Activated T-cell treated with anti-CD3 and anti-CD28 coated beads, Interleukin-2, amount 50 U/mL, for 48 hours (primary cell): ENCODE data around the gene PHLDB3.
"Not testable (repeated sequence)": the region's sequence is repeated elsewhere in the genome, so short reads cannot be mapped to it uniquely, and the experiment has no call there.

Experiments
- DNase-seq, 2 experiments: peaks; one replicate each; pipeline ENCODE4 v3.0.0-alpha.2; 2020

The PHLDB3 gene

GRCh38 chr19:43466793-43467192 is 37.8 kb downstream of the PHLDB3 start:
- DNase-seq: no peak

DNA sequence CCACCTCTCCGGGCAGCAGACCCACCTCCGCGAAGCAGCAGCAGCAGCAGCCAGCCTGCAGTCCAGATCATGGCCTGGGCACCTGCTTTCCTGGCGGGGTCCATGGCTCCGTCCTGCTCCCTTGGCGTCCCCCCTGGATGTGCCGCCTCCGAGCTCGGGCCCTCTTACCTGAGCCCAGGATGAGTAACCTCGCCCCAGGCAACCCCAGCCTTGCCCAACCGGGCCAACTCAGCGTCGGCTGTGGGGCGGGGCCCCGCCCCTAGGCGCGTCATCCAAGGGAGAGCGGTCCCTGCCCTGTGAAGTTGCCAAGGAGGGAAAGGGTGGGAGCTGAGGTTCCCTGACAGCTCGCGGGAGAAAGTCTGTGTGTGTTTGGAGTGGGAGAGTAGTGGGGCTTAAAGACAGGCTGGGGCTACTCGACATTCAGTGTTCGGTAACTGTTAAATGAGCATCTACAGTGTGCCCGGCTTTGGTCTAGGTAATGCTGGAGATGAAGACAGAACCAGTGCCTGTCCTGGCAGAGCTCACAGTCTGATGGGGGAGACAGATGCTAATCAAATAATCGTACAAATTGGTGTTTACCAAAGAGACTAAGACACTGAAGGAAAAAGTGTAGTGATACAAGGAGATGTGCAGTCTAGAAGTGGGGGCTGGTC is 39.0 kb downstream of the PHLDB3 start, which contains the start of gene LYPD3:
Gene LYPD3 (minus strand): TSS at position 141 of the 653 bp plus-strand sequence. CDS start 37 bp downstream, at position 104.
- peak in 1 of 2 experiments; percentile 36 for DNase-seq

DNA sequence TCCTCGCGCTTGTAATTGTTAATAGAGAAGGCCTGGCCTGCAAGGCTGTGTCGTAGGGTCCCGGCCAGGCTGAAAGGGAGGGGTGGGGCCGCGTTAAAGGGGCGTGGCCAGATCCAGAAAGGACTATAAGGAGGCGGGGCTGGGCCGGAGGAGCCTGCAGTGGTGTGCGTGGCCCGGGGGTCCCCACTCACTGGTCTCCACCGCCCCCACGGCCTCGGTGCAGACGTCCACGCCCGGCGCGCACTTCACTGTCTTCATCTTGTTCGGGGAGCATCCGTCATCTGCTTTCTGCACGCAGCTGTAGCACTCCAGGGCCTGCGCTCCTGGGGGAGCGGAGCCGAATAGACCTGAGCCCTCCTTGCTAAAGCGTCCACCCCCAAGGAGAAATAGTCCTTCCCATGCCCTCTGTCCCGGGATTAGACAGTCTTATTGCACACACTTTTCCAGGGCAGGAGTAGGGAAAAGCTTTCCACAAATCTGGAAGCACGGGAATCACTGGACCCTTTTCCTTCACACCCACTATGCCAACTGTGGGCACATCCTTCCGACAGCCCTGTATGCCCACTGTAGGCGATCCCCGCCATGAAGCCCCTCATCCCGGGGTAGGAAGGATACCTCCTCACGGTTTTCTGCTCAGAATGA is 40.3 kb downstream of the PHLDB3 start:
- no peak for DNase-seq

GRCh38 chr19:43463381-43464133 is 41.0 kb downstream of the PHLDB3 start:
- peak; percentile 99 for DNase-seq

- DNase-seq: no peak
Measured at GRCh38 chr19:43462785-43463380, 41.7 kb downstream of the PHLDB3 start.

DNA sequence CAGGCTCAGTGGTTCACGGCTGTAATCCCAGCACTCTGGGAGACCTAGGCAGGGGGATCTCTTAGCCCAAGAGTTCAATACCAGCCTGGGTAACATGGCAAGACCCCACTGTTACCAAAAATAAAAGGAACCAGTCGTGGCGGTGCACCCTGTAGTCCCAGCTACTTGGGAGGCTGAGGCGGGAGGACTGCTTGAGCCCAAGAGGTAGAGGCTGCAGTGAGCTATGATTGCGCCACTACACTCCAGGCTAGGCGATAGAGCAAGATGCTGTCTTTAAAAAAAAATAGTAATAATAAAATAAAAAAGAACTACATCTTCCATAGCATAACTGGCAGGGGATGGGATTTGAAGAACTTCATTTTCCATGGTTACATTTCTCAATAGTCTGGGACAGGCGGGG is 42.2 kb downstream of the PHLDB3 start:
- no peak for DNase-seq

DNA sequence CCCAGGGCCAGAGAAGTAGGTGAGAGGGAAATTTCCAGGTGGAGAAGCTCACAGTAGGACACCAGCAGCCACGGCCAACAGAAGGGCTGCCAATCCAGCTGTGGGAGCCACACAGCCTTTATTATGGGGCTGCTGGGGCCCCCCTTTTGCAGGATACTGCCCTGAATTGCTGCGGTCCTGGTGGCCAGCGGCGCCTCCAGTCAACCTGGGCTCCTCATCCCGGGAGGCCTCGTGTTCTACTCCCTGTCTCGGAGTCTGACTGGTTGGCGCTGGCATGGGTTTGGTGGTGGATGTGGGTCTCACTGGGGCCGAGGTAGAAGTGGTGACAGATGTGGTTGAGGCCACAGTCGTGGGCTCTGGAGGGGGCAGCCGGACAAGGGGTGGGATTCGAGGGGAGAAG is 43.2 kb downstream of the PHLDB3 start:
- no peak for DNase-seq

DNA sequence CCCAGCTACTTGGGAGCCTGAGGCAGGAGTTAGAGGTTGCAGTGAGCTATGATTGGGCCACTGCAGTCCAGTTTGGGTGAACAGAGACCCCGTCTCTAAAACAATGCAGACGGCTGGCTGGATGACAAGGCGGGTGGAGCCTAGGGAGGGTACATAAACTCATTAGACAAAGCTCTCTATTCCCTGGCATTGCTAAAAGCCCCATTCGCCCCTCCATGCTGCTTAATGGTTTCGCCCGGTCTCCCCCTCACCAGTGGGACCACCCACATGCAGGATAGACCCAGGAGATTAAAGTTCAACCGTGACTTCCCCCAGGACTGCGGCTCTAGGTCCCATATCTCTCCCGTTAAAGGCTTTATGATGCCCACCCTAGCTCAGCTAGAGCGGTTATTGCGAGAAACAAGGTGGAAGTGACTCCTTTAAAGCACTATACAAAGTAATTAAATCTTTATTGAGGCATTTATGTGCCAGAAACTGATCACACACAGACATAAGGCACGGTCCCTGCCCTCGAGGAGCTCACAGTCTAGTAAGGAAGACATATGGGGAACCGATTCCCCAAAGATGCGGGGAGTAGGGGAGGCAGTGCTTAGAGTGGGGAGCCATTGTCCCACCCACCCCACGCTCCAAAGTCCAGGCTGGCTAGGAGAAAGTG is 44.1 kb downstream of the PHLDB3 start:
- DNase-seq: no peak

DNA sequence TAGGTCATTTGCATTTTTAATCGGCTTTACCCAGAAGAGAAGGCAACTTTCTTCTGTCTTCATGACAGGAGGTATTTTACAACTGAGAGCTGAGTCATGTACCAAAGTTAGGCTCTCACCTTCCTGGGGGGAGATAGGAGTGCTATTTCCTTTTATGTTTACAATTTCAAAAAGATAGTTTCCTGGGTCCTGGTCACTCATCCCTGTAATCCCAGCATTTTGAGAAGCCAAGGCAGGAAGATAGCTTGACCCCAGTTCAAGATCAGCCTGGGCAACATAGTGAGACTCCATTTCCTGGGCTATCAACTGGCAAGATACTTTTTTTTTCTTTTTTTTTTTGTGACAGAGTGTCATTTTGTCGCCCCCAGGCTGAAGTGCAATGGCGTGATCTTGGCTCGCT is 46.7 kb downstream of the PHLDB3 start:
- DNase-seq: no peak

GRCh38 chr19:43455321-43456113 is 49.0 kb downstream of the PHLDB3 start:
- DNase-seq: no peak

- no peak for DNase-seq
Measured at GRCh38 chr19:43454031-43454430, 50.5 kb downstream of the PHLDB3 start.

DNA sequence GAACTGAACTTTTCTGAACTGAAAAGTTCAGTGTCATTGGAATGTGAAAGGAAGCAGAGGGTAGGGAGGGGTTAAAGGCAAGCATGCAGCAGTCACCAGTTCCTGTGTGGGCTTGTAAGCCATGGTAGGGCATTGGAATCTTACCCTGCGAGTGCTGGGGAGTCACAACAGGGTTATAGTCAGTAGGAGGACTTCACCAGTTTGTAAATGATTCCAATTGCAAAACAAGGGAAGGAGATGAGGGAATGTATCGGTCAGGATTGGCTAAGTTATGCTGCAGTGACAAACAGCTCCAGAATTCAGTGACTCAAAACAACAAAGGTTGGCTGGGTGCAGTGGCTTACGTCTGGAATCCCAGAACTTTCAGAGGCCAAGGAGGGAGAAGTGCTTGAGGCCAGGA is 52.0 kb downstream of the PHLDB3 start:
- DNase-seq: no peak

DNA sequence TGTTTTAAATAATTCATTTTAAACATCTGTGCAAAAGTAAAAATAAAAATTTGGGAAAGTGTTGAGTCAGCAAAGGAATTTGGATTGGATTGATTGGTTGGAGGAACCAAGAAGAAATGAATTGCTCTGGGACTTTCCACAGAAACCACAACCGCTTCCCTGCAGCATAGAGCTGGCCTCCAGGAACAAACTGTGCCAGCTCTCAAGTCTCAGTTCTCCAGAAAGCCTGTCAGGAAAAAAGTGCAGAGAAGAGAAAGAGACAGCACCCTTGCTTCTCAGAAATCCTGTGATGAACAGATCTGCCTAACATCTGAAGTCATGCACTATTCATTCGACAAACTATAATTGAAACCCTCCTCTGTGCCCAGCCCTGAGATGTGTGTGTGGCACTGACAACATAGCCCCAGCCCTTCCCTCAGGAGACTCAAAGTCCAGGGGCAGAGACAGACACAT is 54.0 kb downstream of the PHLDB3 start:
- DNase-seq: no peak

DNA sequence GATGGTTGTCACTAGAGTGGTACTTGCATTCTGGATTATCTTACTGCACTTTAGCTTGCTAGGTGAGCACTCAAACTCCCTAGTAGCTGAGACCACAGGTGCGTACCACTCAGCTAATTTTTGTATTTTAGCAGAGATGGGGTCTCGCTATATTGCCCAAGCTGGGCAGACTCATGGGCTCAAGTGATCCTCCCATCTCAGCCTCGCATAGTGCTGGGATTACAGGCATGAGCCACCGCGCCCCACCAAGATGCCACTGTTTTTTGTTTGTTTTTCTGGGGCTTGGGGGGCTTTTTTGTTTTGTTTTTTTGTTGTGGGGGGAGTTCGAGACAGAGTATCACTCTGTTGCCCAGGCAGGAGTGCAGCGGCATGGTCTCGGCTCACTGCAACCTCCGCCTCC is 56.9 kb downstream of the PHLDB3 start:
- DNase-seq: no peak

DNA sequence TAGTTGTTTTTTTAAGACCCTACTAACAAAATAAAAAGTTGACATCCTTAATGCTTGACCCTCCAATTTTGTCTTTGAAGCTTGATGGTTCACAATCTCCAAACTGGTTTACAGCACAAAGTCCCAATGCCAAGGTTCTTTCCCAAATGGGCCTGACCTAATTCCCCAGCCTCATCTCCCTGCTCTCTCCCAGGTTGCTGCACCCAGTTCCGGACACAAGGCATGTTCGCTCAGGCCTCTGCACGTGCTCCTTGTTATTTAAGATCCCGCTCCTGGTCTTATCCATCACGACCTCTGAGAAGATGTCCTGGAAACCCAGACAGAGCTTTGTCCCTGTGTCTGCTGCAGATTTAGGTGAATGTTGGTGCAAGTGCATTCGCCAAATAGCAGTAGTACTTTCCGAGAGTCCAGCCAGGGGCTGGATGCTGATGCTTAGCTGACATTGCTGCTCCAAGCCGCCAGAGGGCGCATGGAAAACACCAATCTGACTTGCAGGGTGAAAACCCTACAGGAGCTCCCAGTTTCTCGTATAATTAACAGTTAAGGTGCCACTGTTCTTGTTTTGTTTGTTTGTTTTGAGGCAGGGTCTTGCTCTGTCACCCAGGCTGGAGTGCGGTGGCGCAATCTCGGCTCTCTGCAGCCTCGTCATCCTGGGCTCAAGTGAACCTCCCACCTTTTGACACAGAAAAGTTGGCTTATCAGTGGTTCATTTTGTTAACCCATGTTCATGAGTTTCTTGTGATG is 57.6 kb downstream of the PHLDB3 start:
- DNase-seq: peak; percentile 86

DNA sequence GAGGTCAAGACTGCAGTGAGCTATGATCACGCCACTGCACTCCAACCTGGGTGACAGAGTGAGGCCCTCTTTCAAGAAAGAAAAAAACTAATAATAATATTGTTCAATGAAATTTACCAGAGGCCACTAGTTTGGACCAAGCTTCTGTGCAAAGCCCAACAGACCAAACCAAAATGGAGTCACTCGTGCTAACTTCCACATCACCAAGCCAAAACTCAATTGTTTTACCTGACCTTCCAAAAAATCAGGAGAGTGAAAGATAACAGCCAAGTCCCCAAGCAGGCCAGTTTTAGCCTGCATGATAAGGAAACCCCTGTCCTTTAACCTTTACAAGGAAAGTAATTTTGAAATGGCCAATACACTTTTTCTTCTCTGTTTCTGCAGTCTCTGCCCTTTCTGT is 59.1 kb downstream of the PHLDB3 start:
- no peak for DNase-seq

GRCh38 chr19:43444531-43445287 is 59.8 kb downstream of the PHLDB3 start:
- no peak for DNase-seq

- not testable (repeated sequence) for DNase-seq
Measured at GRCh38 chr19:43444091-43444490, 60.5 kb downstream of the PHLDB3 start.

- DNase-seq: no peak
Measured at GRCh38 chr19:43441716-43442115, 62.8 kb downstream of the PHLDB3 start.

GRCh38 chr19:43439709-43440063 is 64.9 kb downstream of the PHLDB3 start:
- no peak for DNase-seq
